Lung (tissue), 12 donors: ENCODE data around the gene PACS1. TPM values are rescaled to one million over a fixed set of nuclear protein-coding genes. Genes with fewer than 3 reads are reported as not detected.
A peak's percentile ranks its signal among the peaks of the same experiment; 100 is the strongest.
"Not testable (repeated sequence)": the region's sequence is repeated elsewhere in the genome, so short reads cannot be mapped to it uniquely, and the experiment has no call there.

ENCODE experiments used
- ATAC-seq: fragments of 200-7000 bp; cut with Tn5 transposase; one replicate; pipeline ENCODE4 v1.9.1; 2020; ENCODE audit warnings: moderate number of reproducible peaks; ENCODE audit not compliant: insufficient read depth, low FRiP score
- DNase-seq, 3 donors: peaks; one replicate each; pipeline ENCODE4 v3.0.0-alpha.2; 2013 to 2017
- H3K27ac ChIP-seq, 2 donors: one replicate each; pipeline ENCODE4 v1.5.1; 2013; ENCODE audit warnings: mild to moderate bottlenecking in 2 of 2, moderate library complexity in 2 of 2, control low read depth in 1 of 2, inconsistent platforms in 1 of 2, low read depth in 1 of 2, low read length in 1 of 2
- H3K27me3 ChIP-seq, 3 donors: one replicate each; pipeline ENCODE4 v1.5.1; 2013; ENCODE audit warnings: low read length in 2 of 3; ENCODE audit not compliant: control insufficient read depth in 3 of 3, insufficient read depth in 3 of 3
- H3K36me3 ChIP-seq, 4 donors: one replicate each; pipeline ENCODE4 v1.5.1; 2013; ENCODE audit warnings: low read length in 4 of 4, mild to moderate bottlenecking in 1 of 4, moderate library complexity in 1 of 4; ENCODE audit not compliant: control insufficient read depth in 4 of 4, insufficient read depth in 4 of 4
- H3K4me1 ChIP-seq, 5 donors: one replicate each; pipeline ENCODE4 v1.5.1; 2013; ENCODE audit warnings: low read length in 5 of 5, mild to moderate bottlenecking in 2 of 5, moderate library complexity in 1 of 5; ENCODE audit not compliant: control insufficient read depth in 5 of 5, insufficient read depth in 5 of 5
- H3K4me3 ChIP-seq: one replicate; pipeline ENCODE4 v1.5.1; 2013; ENCODE audit warnings: mild to moderate bottlenecking, control low read depth, moderate library complexity
- H3K9ac ChIP-seq, 2 donors: one replicate each; pipeline ENCODE4 v1.5.1; 2013; ENCODE audit warnings: low read length in 2 of 2, control low read depth in 1 of 2; ENCODE audit not compliant: insufficient read depth in 1 of 2
- H3K9me3 ChIP-seq, 4 donors: one replicate each; pipeline ENCODE4 v1.5.1; 2013; ENCODE audit warnings: low read length in 3 of 4, mild to moderate bottlenecking in 1 of 4, moderate library complexity in 1 of 4; ENCODE audit not compliant: control insufficient read depth in 4 of 4, insufficient read depth in 3 of 4
- WGBS, 2 donors: extraction: QIAGEN DNeasy Blood & Tissue Kit; methylation state at CpG; one replicate each; pipeline ENCODE4 v1.1.7; 2013; 5-methylcytosine and 5-hydroxymethylcytosine counted together
- polyA plus RNA-seq, 2 donors: library from polyadenylated mRNA; stranded (reverse); fragments of 200-250 nt; gene quantifications; one replicate each; pipeline ENCODE4 v1.2.1, GENCODE V29; 2013
- total RNA-seq, 2 donors: library from RNA; depleted of rRNA in 1 of 2; stranded (reverse); fragments of >200 nt in 1 of 2; gene quantifications; one replicate each; pipeline ENCODE4 v1.2.1, GENCODE V29; 2014 to 2021
- TF ChIP-seq, protein P1 (sequence below): IDR thresholded peaks from 2 replicates; pipeline ENCODE4 v1.5.1; 2012; ENCODE audit warnings: mild to moderate bottlenecking; ENCODE audit errors: control extremely low read depth, extremely low read depth
- donor health status: control.
- donor health status: control.
- donor health status: Bipolar disorder and iron deficiency.
- donor health status: healthy.
- donor health status: DM: yes; HTN: yes; CAD: no.

PACS1 gene
- total and polyA plus RNA-seq, 4 donors = 22.2 to 48.8 (median 34.7) TPM

DNA sequence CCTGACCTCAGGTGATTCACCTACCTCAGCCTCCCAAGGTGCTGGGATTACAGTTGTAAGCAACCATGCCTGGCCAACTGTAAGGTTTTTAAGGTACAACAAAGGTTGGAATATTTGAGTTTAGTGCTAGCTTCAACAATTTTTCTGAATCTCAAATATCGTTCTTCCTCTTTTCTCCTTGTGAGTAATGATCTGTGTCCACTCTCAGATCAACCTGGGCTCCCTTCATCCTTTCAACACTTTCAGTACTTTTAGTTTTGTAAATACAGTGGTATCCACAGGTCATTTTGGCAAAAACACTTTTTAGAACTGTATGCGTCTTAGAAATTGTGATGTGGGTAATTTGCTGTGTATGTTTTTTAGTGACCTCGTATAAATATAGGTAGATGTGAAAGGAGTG, 7.9 kb downstream of the PACS1 start:
- no peaks in the 10 kb centered on the region for H3K27me3 ChIP-seq
- ATAC-seq (no peak), DNase-seq (no peak)
- H3K27ac ChIP-seq = no peak overlapping the region
- H3K9ac ChIP-seq = no peak overlapping the region
- no peak overlapping the region for H3K4me3 ChIP-seq
- no peaks in the 10 kb centered on the region for H3K9me3 ChIP-seq
- H3K36me3 ChIP-seq = peaks cover 4 to 12% (median 9%) of the 10 kb centered on the region in 4 donors
- WGBS, 2 donors = 88 to 95% methylated on average over 3 of the region's 3 CpGs
- peaks cover 0 to 11% (median 2%) of the 10 kb centered on the region in 5 donors for H3K4me1 ChIP-seq
- TF ChIP-seq, protein P1, sequence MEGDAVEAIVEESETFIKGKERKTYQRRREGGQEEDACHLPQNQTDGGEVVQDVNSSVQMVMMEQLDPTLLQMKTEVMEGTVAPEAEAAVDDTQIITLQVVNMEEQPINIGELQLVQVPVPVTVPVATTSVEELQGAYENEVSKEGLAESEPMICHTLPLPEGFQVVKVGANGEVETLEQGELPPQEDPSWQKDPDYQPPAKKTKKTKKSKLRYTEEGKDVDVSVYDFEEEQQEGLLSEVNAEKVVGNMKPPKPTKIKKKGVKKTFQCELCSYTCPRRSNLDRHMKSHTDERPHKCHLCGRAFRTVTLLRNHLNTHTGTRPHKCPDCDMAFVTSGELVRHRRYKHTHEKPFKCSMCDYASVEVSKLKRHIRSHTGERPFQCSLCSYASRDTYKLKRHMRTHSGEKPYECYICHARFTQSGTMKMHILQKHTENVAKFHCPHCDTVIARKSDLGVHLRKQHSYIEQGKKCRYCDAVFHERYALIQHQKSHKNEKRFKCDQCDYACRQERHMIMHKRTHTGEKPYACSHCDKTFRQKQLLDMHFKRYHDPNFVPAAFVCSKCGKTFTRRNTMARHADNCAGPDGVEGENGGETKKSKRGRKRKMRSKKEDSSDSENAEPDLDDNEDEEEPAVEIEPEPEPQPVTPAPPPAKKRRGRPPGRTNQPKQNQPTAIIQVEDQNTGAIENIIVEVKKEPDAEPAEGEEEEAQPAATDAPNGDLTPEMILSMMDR = no peak

DNA sequence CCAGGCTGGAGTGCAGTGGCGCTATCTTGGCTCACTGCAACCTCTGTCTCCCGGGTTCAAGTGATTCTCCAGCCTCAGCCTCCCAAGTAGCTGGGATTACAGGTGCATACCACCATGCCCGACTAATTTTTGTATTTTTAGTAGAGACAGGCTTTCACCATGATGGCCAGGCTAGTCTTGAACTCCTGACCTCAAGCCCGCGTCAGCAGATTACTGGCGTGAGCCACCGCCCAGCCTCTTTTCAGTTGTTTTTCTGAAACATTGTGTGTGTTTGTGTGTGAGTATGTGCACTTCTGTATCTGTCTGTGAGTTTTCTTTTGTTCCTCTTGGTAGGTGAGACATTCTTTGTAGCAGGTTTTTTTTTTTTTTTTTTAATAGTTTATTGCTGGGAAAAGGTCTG, 8.9 kb downstream of the PACS1 start:
- not testable (repeated sequence) for H3K27ac ChIP-seq, H3K9ac ChIP-seq, DNase-seq, ATAC-seq, H3K4me3 ChIP-seq, H3K9me3 ChIP-seq, H3K27me3 ChIP-seq
- Histone ChIP-seq H3K4me1 (peaks cover 3 to 13% (median 10%) of the 10 kb centered on the region in 5 donors), H3K36me3 (peaks cover 4 to 12% (median 9%) of the 10 kb centered on the region in 4 donors)
- WGBS, 2 donors = 87 to 95% methylated on average over 7 of the region's 7 CpGs

DNA sequence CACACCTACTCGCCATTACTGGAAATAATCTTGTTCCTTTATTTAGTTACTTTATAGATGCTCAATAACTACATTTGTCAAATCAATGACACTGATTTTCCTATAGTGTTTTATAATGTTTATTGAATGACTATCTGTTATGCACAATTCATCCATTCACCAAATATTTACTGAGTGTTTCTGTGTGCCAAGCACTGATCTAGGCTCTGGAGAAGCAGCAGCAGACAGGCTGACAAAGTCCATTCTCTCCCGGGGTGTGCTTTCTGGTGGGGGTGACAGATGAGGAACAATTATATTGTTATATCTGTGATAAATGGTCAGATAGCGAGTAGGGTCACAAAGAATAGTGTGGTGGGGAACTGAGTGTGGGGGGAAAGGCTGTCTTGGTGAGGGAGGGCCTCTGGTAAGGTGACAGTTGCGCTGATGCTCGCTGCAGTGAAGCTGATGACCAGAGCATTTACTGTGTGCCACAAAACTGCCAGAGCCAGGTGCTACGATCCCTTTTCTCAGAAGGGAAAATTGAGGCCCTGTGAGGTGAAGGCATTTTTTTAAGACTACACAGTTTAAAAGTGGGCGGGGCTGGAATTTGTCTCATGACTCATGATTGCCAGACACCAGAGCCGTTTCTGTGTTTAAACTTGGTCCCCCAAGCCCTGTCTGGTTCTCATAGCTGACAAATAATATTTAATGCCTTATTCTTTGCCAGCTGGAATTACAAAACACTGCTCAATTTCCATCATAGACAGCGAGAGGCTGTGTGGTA, 10.2 kb downstream of the PACS1 start:
- ATAC-seq (peak; percentile 39), DNase-seq (no peak)
- TF ChIP-seq, protein P1 = no peak
- peaks cover 3 to 17% (median 16%) of the 10 kb centered on the region in 5 donors for H3K4me1 ChIP-seq
- no peaks in the 10 kb centered on the region for H3K27me3 ChIP-seq
- H3K36me3 ChIP-seq = peaks cover 0 to 6% (median 5%) of the 10 kb centered on the region in 4 donors
- no peak overlapping the region for H3K4me3 ChIP-seq
- no peaks in the 10 kb centered on the region for H3K9me3 ChIP-seq
- 69 to 74% methylated on average over 9 of the region's 9 CpGs for WGBS, 2 donors
- H3K27ac ChIP-seq = peak overlapping the region in 1 of 2 donors; percentile 64
- no peak overlapping the region for H3K9ac ChIP-seq

DNA sequence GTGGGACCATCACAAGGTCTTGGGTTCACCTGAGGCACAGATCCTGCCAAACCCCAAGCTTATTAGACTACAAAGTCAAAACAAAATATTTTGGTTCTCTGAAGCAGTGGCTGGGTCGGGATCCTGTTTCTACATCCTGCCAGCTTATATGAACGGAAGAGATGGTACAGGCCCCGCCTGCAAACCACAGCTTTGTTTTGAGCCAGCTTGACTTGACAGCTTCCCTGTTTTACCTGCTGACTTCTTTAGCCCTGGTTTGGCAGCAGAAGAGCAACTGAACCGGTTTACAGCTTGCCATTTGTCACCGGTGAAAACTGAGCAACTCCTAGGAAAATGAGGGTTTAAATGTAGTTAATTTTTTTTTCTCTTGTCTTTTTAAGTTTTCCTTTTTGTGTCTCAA, 11.4 kb downstream of the PACS1 start:
- Histone ChIP-seq H3K27ac (no peak overlapping the region), H3K36me3 (peaks cover 0 to 5% (median 5%) of the 10 kb centered on the region in 4 donors), H3K4me3 (no peak overlapping the region), H3K4me1 (peaks cover 3 to 16% (median 14%) of the 10 kb centered on the region in 5 donors), H3K9me3 (no peaks in the 10 kb centered on the region), H3K27me3 (no peaks in the 10 kb centered on the region), H3K9ac (peak overlapping the region in 1 of 2 donors; percentile 26)
- ATAC-seq = peak; percentile 46
- DNase-seq = peak in 2 of 3 donors; percentile 19 to 49
- TF ChIP-seq, protein P1 = no peak
- 9 to 10% methylated on average over 5 of the region's 5 CpGs for WGBS, 2 donors
